ENCODE results near the gene COPS3.

GRCh38 chr17:17309356-17309755 is 28.3 kb upstream of the COPS3 start:
- TF ChIP-seq CTCF (IDR thresholded peaks at IDR 0.05) = no peak
- TF ChIP-seq POLR2AphosphoS5 (IDR thresholded peaks at IDR 0.05) = no peak
